Lower lobe of right lung (tissue), 2 donors: ENCODE results near the gene PTPRG. TPM values are rescaled to one million over a fixed set of nuclear protein-coding genes. Genes with fewer than 3 reads are reported as not detected.

Experiments
- ATAC-seq, 2 donors: fragments of 200-7000 bp; cut with Tn5 transposase; one replicate each; pipeline ENCODE4 v1.9.1; 2020 to 2022; ENCODE audit warnings: mild to moderate bottlenecking in 2 of 2, moderate library complexity in 2 of 2
- DNase-seq: peaks from one replicate; pipeline ENCODE4 v3.0.0-alpha.2; 2020
- H3K27ac ChIP-seq: fragments of 200-600 bp; one replicate; pipeline ENCODE4 v1.8.0; 2022
- H3K27me3 ChIP-seq: fragments of 200-600 bp; one replicate; pipeline ENCODE4 v1.8.0; 2022; ENCODE audit warnings: low read depth
- H3K36me3 ChIP-seq: fragments of 200-600 bp; one replicate; pipeline ENCODE4 v1.8.0; 2022; ENCODE audit warnings: mild to moderate bottlenecking
- H3K4me1 ChIP-seq: fragments of 200-600 bp; one replicate; pipeline ENCODE4 v1.8.0; 2022
- H3K4me3 ChIP-seq: fragments of 200-600 bp; one replicate; pipeline ENCODE4 v1.8.0; 2022; ENCODE audit warnings: mild to moderate bottlenecking
- H3K9me3 ChIP-seq: fragments of 200-600 bp; one replicate; pipeline ENCODE4 v1.8.0; 2022
- CTCF ChIP-seq: fragments of 200-600 bp; IDR thresholded peaks from one replicate; pipeline ENCODE4 v1.8.0; 2022; ENCODE audit warnings: antibody characterized with exemption, mild to moderate bottlenecking
- intact Hi-C: fragments of 100-400 bp; cut with DNase I; formaldehyde crosslinking; loops from one replicate; pipeline ENCODE4 v1.11.0; 2022
- total RNA-seq: library from RNA; stranded (reverse); fragmentation: NEBNext Ultra II Directional; extraction: Animal tissue kit (Norgen Biotek cat#: 25700); gene quantifications from one replicate; pipeline ENCODE4 v1.2.1, GENCODE V29; 2021
- donor health status: DM: no; HTN: yes; CAD: no; lungs with severe emphysema.

PTPRG gene
- total RNA-seq, 1 donor from 2014 or later, result 67.6 TPM

- no peak overlapping the region for H3K27ac ChIP-seq
- TF ChIP-seq CTCF, result no peak
- ATAC-seq, result no peak
- H3K9me3 ChIP-seq, result no peaks in the 10 kb centered on the region
- intact Hi-C loops, result no loop called here
- no peaks in the 10 kb centered on the region for H3K27me3 ChIP-seq
- peaks cover 33% of the 10 kb centered on the region for H3K4me1 ChIP-seq
- no peak for DNase-seq
- no peaks in the 10 kb centered on the region for H3K36me3 ChIP-seq
- H3K4me3 ChIP-seq, result no peak overlapping the region
Measured at GRCh38 chr3:61626484-61626883, 65.1 kb downstream of the PTPRG start.

GRCh38 chr3:61627768-61628185 lies 66.4 kb downstream of the PTPRG start:
- Histone ChIP-seq H3K4me3 (no peak overlapping the region), H3K9me3 (no peaks in the 10 kb centered on the region), H3K36me3 (no peaks in the 10 kb centered on the region), H3K27ac (no peak overlapping the region), H3K27me3 (no peaks in the 10 kb centered on the region), H3K4me1 (peaks cover 33% of the 10 kb centered on the region)
- no peak for TF ChIP-seq CTCF
- ATAC-seq (peak in 1 of 2 donors; percentile 5), DNase-seq (no peak)
- intact Hi-C loops, result no loop called here

GRCh38 chr3:61628636-61629035 lies 67.3 kb downstream of the PTPRG start:
- ATAC-seq (no peak), DNase-seq (no peak)
- H3K4me3 ChIP-seq, result no peak overlapping the region
- TF ChIP-seq CTCF, result no peak
- H3K27ac ChIP-seq, result no peak overlapping the region
- no peaks in the 10 kb centered on the region for H3K27me3 ChIP-seq
- intact Hi-C loops, result no loop called here
- H3K36me3 ChIP-seq, result no peaks in the 10 kb centered on the region
- no peaks in the 10 kb centered on the region for H3K9me3 ChIP-seq
- H3K4me1 ChIP-seq, result peaks cover 33% of the 10 kb centered on the region

GRCh38 chr3:61629442-61629841 lies 68.1 kb downstream of the PTPRG start:
- Histone ChIP-seq H3K4me1 (peaks cover 33% of the 10 kb centered on the region), H3K27ac (no peak overlapping the region), H3K27me3 (no peaks in the 10 kb centered on the region), H3K4me3 (no peak overlapping the region), H3K9me3 (no peaks in the 10 kb centered on the region), H3K36me3 (no peaks in the 10 kb centered on the region)
- no peak for DNase-seq
- no peak for TF ChIP-seq CTCF
- ATAC-seq, result no peak
- intact Hi-C loops, result no loop called here

- TF ChIP-seq CTCF, result no peak
- Histone ChIP-seq H3K9me3 (no peaks in the 10 kb centered on the region), H3K27me3 (no peaks in the 10 kb centered on the region), H3K4me3 (no peak overlapping the region), H3K36me3 (no peaks in the 10 kb centered on the region), H3K4me1 (peaks cover 30% of the 10 kb centered on the region), H3K27ac (no peak overlapping the region)
- no peak for ATAC-seq
- intact Hi-C loops, result no loop called here
- no peak for DNase-seq
Measured at GRCh38 chr3:61631108-61631769, 69.9 kb downstream of the PTPRG start.
